HepG2 (cell line): ENCODE data around the gene ZNF652. TPM values are rescaled to one million over a fixed set of nuclear protein-coding genes. Genes with fewer than 3 reads are reported as not detected.
A peak's percentile ranks its signal among the peaks of the same experiment; 100 is the strongest.

Experiments used
- ATAC-seq: fragments of 200-7000 bp; cut with Tn5 transposase; 3 replicates; pipeline ENCODE4 v1.9.1; 2020; ENCODE audit warnings: mild to moderate bottlenecking, moderate library complexity
- BruUV-seq: library from RNA; stranded (reverse); fragments of 400-500 nt; replicated peaks from 2 replicates; lab custom pipeline; 2021; lab: Mats Ljungman, UMichigan
- CTCF ChIA-PET: fragments of 300-600 bp; formaldehyde crosslinking; extraction: SDS; loops from one replicate; lab custom pipeline; 2021; ENCODE audit warnings: low total read pairs, inconsistent platforms, low intra/inter-chr PET ratio; lab: Yijun Ruan, JAX
- POLR2A ChIA-PET: fragments of 350-600 bp; sonication (Branson Sonifier 250); formaldehyde crosslinking; loops from one replicate; lab custom pipeline; 2020; ENCODE audit warnings: antibody characterized with exemption, inconsistent platforms; lab: Yijun Ruan, JAX
- DNase-seq: peaks from one replicate; pipeline ENCODE4 v3.0.0-alpha.2; 2015; ENCODE audit warnings: low spot score
- FAIRE-seq: peaks from 3 replicates; lab custom pipeline; 2011; peaks lifted over from hg19 to GRCh38; lab: Jason Lieb, UNC
- H2AFZ ChIP-seq: one replicate; pipeline ENCODE4 v1.6.1; 2011; ENCODE audit warnings: low read length, inconsistent platforms
- H3K27ac ChIP-seq: fragments of 300-600 bp; 3 replicates; pipeline ENCODE4 v1.8.0; 2011; ENCODE audit warnings: mixed run types, mild to moderate bottlenecking, mixed read lengths, low read length, inconsistent platforms; ENCODE audit not compliant: insufficient read depth; ENCODE audit errors: extremely low read length
- H3K27me3 ChIP-seq, 2 experiments: fragments of 200-600 bp in 1 of 2; 2 replicates in 1 of 2; 3 replicates in 1 of 2; pipeline versions ENCODE4 v1.6.0 to v1.8.0; 2011; ENCODE audit warnings: low read length in 2 of 2, mild to moderate bottlenecking in 2 of 2, moderate library complexity in 2 of 2, inconsistent platforms in 1 of 2; ENCODE audit not compliant: insufficient read depth in 2 of 2, control insufficient read depth in 1 of 2
- H3K36me3 ChIP-seq, 2 experiments: fragments of 200-600 bp in 1 of 2; replicated peaks in 1 of 2; 2 replicates in 1 of 2; 3 replicates in 1 of 2; pipeline versions ENCODE4 v1.5.1 to v1.8.0; 2011; ENCODE audit warnings: low read length in 2 of 2, inconsistent platforms in 1 of 2; ENCODE audit not compliant: insufficient read depth in 2 of 2, control insufficient read depth in 1 of 2
- H3K4me1 ChIP-seq: 2 replicates; pipeline ENCODE4 v1.5.1; 2012; ENCODE audit warnings: low read length, inconsistent platforms; ENCODE audit not compliant: insufficient read depth
- H3K4me2 ChIP-seq: 2 replicates; pipeline ENCODE4 v1.6.0; 2011; ENCODE audit warnings: low read depth, low read length, inconsistent platforms
- H3K4me3 ChIP-seq, 3 experiments: fragments of 200-600 bp in 1 of 3; sonication (generic), shearing (Covaris generic) in 1 of 3; replicated peaks in 1 of 3; 2 replicates each; pipeline ENCODE4 v1.5.1; 2011 to 2016; ENCODE audit warnings: low read length in 3 of 3, inconsistent platforms in 2 of 3, low read depth in 2 of 3, mild to moderate bottlenecking in 2 of 3, control low read depth in 1 of 3, mixed read lengths in 1 of 3; ENCODE audit not compliant: insufficient read depth in 1 of 3
- H3K79me2 ChIP-seq: one replicate; pipeline ENCODE4 v1.6.1; 2011; ENCODE audit warnings: low read length, inconsistent platforms; ENCODE audit not compliant: insufficient read depth
- H3K9ac ChIP-seq: 2 replicates; pipeline ENCODE4 v1.6.0; 2011; ENCODE audit warnings: mild to moderate bottlenecking, low read depth, low read length, inconsistent platforms; ENCODE audit not compliant: insufficient read depth
- H3K9me3 ChIP-seq: 2 replicates; pipeline ENCODE4 v1.5.1; 2012; ENCODE audit warnings: mild to moderate bottlenecking, low read length
- H4K20me1 ChIP-seq: 2 replicates; pipeline ENCODE4 v1.6.0; 2011; ENCODE audit warnings: inconsistent platforms, mild to moderate bottlenecking, low read length, moderate library complexity; ENCODE audit not compliant: insufficient read depth
- CEBPB ChIP-seq: IDR thresholded peaks from 2 replicates; pipeline ENCODE4 v1.6.1; 2011; ENCODE audit warnings: low read depth, low read length, improper control_type of control experiment, borderline replicate concordance
- GLI4 ChIP-seq: sonication (generic); formaldehyde crosslinking; IDR thresholded peaks from 2 replicates; pipeline ENCODE4 v1.5.1; 2020; ENCODE audit warnings: missing genetic modification reagents, mild to moderate bottlenecking, moderate library complexity, borderline replicate concordance
- MAFK ChIP-seq, 2 experiments: IDR thresholded peaks in 1 of 2; conservative IDR thresholded peaks in 1 of 2; 2 replicates each; pipeline ENCODE4 v1.6.1; 2011; ENCODE audit warnings: improper control_type of control experiment in 2 of 2, low read length in 2 of 2
- RARA ChIP-seq: IDR thresholded peaks from 2 replicates; pipeline ENCODE4 v1.6.1; 2016; ENCODE audit warnings: missing genetic modification reagents, missing compliant biosample characterization
- WGBS: methylation state at CpG from one replicate; pipeline ENCODE4 v1.1.6; 2017; ENCODE audit warnings: low lambda C conversion rate; 5-methylcytosine and 5-hydroxymethylcytosine counted together
- in situ Hi-C: cut with HindIII; loops from 2 replicates; pipeline ENCODE4 v1.10.0; 2017; ENCODE audit warnings: low pct_unique_long_range_greater_than_20kb; ENCODE audit not compliant: extremely low pct_ligation_motif_present
- intact Hi-C: fragments of 100-400 bp; cut with micrococcal nuclease; formaldehyde crosslinking; loops from one replicate; pipeline ENCODE4 v1.10.0; 2022; ENCODE audit not compliant: unreplicated experiment
- polyA plus RNA-seq, 8 experiments: library from polyadenylated mRNA; depleted of rRNA in 3 of 8; stranded (reverse) in 7 of 8; unstranded in 1 of 8; fragments of >200 nt; fragmentation: Illumina TruSeq in 4 of 8; extraction: Trizol in 4 of 8; gene quantifications; 2 replicates each; pipeline versions ENCODE4 v1.2.1 to v1.2.3, GENCODE V29; 2011 to 2016; ENCODE audit warnings: low read depth in 4 of 8, missing spikeins in 1 of 8, mixed read lengths in 1 of 8; ENCODE audit not compliant: insufficient read depth in 1 of 8
- total RNA-seq, 5 experiments: library from RNA; depleted of rRNA; stranded (reverse); fragments of >200 nt; fragmentation: Illumina TruSeq; extraction: Trizol; gene quantifications; 2 replicates each; pipeline ENCODE4 v1.2.3, GENCODE V29; 2016; ENCODE audit warnings: low read depth in 1 of 5
- TF ChIP-seq, protein P1 (sequence below): sonication (generic); formaldehyde crosslinking; IDR thresholded peaks from 2 replicates; pipeline ENCODE4 v1.4.0; 2020; ENCODE audit warnings: mild to moderate bottlenecking, missing genetic modification reagents
- TF ChIP-seq, protein P2 (sequence below): IDR thresholded peaks from 2 replicates; pipeline ENCODE4 v1.4.0; 2020; ENCODE audit warnings: mild to moderate bottlenecking, missing genetic modification reagents

Gene ZNF652
- total and polyA plus RNA-seq, 2 of the 13 experiments (the other 11 are each of a cell fraction or from before 2014, with no cell fraction given), result 16.2 to 30.2 TPM

DNA sequence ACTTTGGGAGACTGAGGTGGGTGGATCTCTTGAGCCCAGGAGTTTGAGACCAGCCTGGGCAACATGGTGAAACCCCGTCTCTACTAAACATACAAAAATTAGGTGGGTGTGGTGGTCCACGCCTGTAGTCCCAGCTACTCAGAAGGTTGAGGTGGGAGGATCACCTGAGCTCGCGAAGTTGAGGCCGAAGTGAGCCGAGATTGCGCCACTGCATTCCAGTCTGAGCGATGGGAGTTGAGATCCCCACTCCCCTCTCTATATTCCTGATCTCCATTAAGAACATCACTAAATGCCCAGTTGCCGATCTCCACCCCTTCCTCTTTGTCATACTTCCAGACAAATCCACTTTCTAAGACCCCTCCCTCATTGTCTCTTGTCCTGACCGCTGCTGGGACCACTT, 24.3 kb upstream of the ZNF652 start (continued):
- TF ChIP-seq, protein P1, sequence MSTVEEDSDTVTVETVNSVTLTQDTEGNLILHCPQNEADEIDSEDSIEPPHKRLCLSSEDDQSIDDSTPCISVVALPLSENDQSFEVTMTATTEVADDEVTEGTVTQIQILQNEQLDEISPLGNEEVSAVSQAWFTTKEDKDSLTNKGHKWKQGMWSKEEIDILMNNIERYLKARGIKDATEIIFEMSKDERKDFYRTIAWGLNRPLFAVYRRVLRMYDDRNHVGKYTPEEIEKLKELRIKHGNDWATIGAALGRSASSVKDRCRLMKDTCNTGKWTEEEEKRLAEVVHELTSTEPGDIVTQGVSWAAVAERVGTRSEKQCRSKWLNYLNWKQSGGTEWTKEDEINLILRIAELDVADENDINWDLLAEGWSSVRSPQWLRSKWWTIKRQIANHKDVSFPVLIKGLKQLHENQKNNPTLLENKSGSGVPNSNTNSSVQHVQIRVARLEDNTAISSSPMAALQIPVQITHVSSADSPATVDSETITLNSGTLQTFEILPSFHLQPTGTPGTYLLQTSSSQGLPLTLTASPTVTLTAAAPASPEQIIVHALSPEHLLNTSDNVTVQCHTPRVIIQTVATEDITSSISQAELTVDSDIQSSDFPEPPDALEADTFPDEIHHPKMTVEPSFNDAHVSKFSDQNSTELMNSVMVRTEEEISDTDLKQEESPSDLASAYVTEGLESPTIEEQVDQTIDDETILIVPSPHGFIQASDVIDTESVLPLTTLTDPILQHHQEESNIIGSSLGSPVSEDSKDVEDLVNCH (CRISPR knock-in tag), result no peak
- peak; percentile 55; the same call in 1 of the 2 replicates for TF ChIP-seq CEBPB
- TF ChIP-seq, all 625 proteins: peak for 4

DNA sequence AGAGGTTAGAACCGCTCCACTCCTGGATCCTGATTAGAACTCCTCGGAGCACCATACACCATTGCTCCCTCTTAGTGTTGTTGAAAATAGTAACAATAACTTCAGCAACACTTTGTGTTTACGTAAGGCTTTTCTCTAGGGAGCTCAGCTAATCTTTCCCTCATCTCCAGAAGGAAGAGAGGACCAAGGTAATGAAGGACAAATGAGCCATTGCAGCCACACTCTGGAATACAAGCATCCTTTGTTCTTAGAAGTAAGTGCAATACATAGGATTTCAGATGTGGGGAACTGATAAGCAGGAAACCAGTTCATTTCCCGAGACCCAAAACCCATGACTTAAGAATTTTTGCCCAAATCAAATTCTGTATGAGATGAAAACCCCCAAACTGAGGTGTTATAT, 22.9 kb upstream of the ZNF652 start:
- no peak overlapping the region for H2AFZ ChIP-seq
- no peaks in the 10 kb centered on the region for H3K36me3 ChIP-seq
- H3K4me1 ChIP-seq, result peaks cover 44% of the 10 kb centered on the region
- TF ChIP-seq MAFK (conservative IDR thresholded peaks at IDR 0.05 in 1 of 2, IDR thresholded peaks at IDR 0.05 in 1 of 2; ENCODE audit: low read length in 2 of 2) (peak in 1 of 2 experiments; percentile 33; a peak in 1 of 4 replicates), RARA (CRISPR knock-in tag) (no peak), GLI4 (CRISPR knock-in tag) (no peak)
- TF ChIP-seq, protein P2, sequence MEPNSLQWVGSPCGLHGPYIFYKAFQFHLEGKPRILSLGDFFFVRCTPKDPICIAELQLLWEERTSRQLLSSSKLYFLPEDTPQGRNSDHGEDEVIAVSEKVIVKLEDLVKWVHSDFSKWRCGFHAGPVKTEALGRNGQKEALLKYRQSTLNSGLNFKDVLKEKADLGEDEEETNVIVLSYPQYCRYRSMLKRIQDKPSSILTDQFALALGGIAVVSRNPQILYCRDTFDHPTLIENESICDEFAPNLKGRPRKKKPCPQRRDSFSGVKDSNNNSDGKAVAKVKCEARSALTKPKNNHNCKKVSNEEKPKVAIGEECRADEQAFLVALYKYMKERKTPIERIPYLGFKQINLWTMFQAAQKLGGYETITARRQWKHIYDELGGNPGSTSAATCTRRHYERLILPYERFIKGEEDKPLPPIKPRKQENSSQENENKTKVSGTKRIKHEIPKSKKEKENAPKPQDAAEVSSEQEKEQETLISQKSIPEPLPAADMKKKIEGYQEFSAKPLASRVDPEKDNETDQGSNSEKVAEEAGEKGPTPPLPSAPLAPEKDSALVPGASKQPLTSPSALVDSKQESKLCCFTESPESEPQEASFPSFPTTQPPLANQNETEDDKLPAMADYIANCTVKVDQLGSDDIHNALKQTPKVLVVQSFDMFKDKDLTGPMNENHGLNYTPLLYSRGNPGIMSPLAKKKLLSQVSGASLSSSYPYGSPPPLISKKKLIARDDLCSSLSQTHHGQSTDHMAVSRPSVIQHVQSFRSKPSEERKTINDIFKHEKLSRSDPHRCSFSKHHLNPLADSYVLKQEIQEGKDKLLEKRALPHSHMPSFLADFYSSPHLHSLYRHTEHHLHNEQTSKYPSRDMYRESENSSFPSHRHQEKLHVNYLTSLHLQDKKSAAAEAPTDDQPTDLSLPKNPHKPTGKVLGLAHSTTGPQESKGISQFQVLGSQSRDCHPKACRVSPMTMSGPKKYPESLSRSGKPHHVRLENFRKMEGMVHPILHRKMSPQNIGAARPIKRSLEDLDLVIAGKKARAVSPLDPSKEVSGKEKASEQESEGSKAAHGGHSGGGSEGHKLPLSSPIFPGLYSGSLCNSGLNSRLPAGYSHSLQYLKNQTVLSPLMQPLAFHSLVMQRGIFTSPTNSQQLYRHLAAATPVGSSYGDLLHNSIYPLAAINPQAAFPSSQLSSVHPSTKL (CRISPR knock-in tag), result 0 out of 2 replicates have a peak, but pooled peaks have one; percentile 30
- no peak for ATAC-seq
- BruUV-seq, result no TSS peak
- in situ Hi-C loops (no loop called here), intact Hi-C loops (no loop called here)
- no peaks in the 10 kb centered on the region for H4K20me1 ChIP-seq
- no peak overlapping the region for H3K4me2 ChIP-seq
- no peak for FAIRE-seq
- no peaks in the 10 kb centered on the region; a peak in 1 of 5 replicates for H3K27me3 ChIP-seq
- no peaks in the 10 kb centered on the region for H3K9me3 ChIP-seq
- no peak overlapping the region for H3K9ac ChIP-seq
- POLR2A ChIA-PET, result no interaction called here
- CTCF ChIA-PET, result no interaction called here
- no peaks in the 10 kb centered on the region for H3K79me2 ChIP-seq
- DNase-seq, result no peak
- no peak overlapping the region for H3K27ac ChIP-seq
- WGBS, result 39% methylated on average over 4 of the region's 4 CpGs
- no peak overlapping the region for H3K4me3 ChIP-seq
